Left lobe of liver (tissue), 2 donors: ENCODE data around the gene EIF3C. TPM values are rescaled to one million over a fixed set of nuclear protein-coding genes. Genes with fewer than 3 reads are reported as not detected.
"Not testable (repeated sequence)": the region's sequence is repeated elsewhere in the genome, so short reads cannot be mapped to it uniquely, and the experiment has no call there.

Experiments
- ATAC-seq: fragments of 200-7000 bp; cut with Tn5 transposase; one replicate; pipeline ENCODE4 v1.9.1; 2020; ENCODE audit warnings: mild to moderate bottlenecking, moderate library complexity
- DNase-seq: peaks from one replicate; pipeline ENCODE4 v3.0.0-alpha.2; 2020; ENCODE audit warnings: low spot score
- total RNA-seq: library from RNA; stranded (reverse); gene quantifications from one replicate; pipeline ENCODE4 v1.2.1, GENCODE V29; 2021
- donor health status: DM: no; HTN: no; CAD: no; lungs with moderate emphysema.
- donor health status: DM: no; HTN: yes; CAD: no.

EIF3C gene
- total RNA-seq, 1 donor from 2014 or later: 262 TPM

GRCh38 chr16:28749997-28750465 lies 38.8 kb downstream of the EIF3C start:
- DNase-seq (peak; percentile 52), ATAC-seq (peak; percentile 99)

DNA sequence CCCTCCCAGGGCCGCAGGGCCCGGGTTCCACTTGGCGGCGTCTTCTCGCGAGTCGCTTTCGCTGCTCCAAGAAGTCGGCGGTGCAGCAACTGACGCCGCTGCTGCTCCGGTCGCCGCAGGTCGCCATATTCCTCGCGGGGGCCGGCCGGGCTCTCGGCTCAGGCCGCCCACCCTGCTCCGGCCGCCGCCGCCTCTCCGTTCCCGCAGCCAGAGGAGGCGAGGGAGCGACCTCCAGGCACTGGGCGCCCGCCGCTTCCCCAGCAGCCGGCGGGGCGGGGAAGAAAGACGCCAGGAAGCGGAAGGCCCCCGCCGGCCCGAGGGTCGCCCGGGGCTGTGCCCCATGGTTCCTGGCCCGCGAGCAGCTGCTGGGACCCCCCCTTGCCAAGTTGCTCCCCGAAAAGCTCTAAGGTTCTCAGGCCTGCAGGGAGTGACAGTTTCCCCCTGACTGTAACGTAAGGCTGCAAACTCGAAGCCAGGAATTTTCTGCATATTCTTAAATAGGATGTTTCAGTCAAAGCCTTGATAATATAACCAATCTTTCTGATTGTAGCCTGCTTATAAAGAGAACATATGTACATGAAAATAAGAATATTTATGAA lies 39.3 kb downstream of the EIF3C start:
- not testable (repeated sequence) for DNase-seq
- peak; percentile 53 for ATAC-seq

- not testable (repeated sequence) for ATAC-seq, DNase-seq
Observed at GRCh38 chr16:28751487-28751886, 40.2 kb downstream of the EIF3C start, which contains the start of gene NPIPB9. Gene NPIPB9 (plus strand): TSS chr16:28751787.

GRCh38 chr16:28781697-28782096 lies 70.4 kb downstream of the EIF3C start:
- DNase-seq, ATAC-seq: not testable (repeated sequence)

- not testable (repeated sequence) for DNase-seq, ATAC-seq
Observed at GRCh38 chr16:28782357-28782756, 71.1 kb downstream of the EIF3C start.

Other genes starting within 250 kb of the EIF3C start
- not detected for gene NPIPB7, start 239.1 kb upstream of the EIF3C start, total RNA-seq
- 17.5 TPM for gene CLN3, start 219.4 kb upstream of the EIF3C start, total RNA-seq
- gene APOBR, start 216.8 kb upstream of the EIF3C start, total RNA-seq: 0.58 TPM
- 12.9 TPM for gene IL27, start 204.6 kb upstream of the EIF3C start, total RNA-seq
- gene NUPR1, start 172.5 kb upstream of the EIF3C start, total RNA-seq: 92.6 TPM
- gene SGF29, start 157.5 kb upstream of the EIF3C start, total RNA-seq: 19.3 TPM
- 50.3 TPM for gene SULT1A2, start 114.4 kb upstream of the EIF3C start, total RNA-seq
- gene SULT1A1, start 101.4 kb upstream of the EIF3C start, total RNA-seq: 179 TPM
- 3.2 TPM for gene NPIPB8, start 73.4 kb upstream of the EIF3C start, total RNA-seq
- gene NPIPB9, start 40.3 kb downstream of the EIF3C start, total RNA-seq: 2.3 TPM
- 50.1 TPM for gene ATXN2L, start 111.5 kb downstream of the EIF3C start, total RNA-seq
- gene TUFM, start 134.9 kb downstream of the EIF3C start, total RNA-seq: 177 TPM
- 30.8 TPM for gene SH2B1, start 152.4 kb downstream of the EIF3C start, total RNA-seq
- gene ATP2A1, start 167.0 kb downstream of the EIF3C start, total RNA-seq: 1.4 TPM
- 6.8 TPM for gene RABEP2, start 213.8 kb downstream of the EIF3C start, total RNA-seq
- gene CD19, start 220.5 kb downstream of the EIF3C start, total RNA-seq: not detected
- gene NFATC2IP, start 239.5 kb downstream of the EIF3C start, total RNA-seq: 15.2 TPM